GM19397 (cell line): ENCODE results near the gene ZSCAN22.

Experiments
- ATAC-seq: cut with Tn5 transposase; IDR thresholded peaks from one replicate; pipeline ENCODE4 v1.9.1; 2021; ENCODE audit warnings: mild to moderate bottlenecking, moderate library complexity; ENCODE audit not compliant: unreplicated experiment

The ZSCAN22 gene

DNA sequence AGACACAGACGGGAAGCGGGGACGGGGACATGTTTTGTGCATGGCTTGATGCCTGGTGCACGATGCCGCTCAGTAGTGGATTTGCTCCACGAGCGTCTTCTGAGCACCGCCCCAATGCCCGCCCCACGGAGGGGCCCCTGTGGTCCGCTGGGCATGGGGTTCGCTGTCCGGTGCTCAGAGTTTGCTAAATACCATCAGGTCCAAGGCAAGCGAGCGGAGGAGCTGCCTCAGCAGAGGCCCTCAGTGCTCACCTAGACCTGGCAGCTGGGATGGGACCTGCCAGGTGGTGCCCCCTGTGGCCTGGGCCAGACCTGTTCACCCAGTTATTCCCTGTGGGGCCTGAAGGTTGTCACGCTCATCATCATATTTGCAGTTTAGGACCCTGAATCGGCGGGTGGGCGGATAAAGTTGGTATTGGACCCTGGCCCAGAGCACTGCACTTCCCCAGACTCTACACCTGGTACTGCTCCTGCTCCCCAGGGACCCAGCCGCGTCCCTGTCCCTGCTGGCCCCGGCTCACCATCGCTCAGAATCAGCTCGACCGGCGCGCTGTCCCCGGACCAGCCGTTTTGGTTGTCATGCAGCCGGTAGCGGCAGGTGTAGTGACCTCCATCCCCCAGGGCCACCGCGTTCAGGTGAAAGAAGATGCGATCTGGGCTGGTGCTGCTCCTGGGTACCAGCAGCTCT lies 24.2 kb downstream of the ZSCAN22 start:
- no peak for ATAC-seq

DNA sequence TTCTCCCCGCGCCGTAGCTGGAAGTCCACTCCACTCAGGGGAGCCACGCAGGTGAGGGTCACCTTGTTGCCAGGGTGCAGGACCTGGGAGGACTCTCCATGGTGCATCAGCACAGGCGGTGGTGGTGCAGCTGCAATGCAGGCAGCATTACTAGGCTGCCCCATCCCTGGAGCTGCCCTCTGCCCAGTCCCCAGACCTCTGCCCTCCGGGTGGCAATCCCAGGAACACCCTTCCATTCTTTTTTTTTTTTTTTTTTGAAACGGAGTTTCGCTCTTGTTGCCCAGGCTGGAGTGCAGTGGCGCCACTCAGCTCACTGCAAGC lies 24.7 kb downstream of the ZSCAN22 start:
- no peak for ATAC-seq

DNA sequence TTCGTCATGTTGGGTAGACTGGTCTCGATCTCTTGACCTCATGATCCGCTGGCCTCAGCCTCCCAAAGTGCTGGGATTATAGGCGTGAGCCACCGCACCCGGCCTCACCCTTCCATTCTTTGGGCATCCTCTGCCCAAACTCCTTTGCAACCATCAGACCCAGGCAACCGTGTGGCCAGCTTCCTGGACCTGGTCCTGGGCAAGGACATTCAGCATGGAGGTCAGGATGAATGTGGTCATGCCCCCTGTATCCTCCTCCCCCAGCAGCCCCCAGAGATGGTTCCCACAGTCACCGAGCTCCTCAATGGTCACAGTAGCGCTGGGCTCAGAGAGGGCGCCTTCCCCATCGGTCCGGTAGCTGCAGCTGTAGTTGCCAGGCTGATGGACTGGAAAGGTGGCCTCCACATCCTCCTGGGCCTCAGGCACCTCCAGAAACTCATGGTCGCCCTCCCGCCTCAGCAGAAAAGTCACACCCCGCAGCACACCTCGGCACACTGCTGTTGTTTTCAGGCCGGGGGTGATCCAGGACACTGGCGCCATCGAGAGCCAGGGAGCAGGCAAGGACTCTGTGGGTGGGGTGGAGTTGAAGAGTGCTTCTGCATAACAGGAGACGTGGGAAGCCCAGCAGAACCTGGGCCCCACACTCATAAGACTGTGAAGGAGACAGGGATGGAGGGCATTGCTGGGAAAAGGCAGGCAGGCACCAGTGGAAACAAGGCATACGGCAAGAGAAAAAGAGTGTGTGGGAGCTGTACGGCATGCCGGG lies 25.4 kb downstream of the ZSCAN22 start:
- no peak for ATAC-seq

DNA sequence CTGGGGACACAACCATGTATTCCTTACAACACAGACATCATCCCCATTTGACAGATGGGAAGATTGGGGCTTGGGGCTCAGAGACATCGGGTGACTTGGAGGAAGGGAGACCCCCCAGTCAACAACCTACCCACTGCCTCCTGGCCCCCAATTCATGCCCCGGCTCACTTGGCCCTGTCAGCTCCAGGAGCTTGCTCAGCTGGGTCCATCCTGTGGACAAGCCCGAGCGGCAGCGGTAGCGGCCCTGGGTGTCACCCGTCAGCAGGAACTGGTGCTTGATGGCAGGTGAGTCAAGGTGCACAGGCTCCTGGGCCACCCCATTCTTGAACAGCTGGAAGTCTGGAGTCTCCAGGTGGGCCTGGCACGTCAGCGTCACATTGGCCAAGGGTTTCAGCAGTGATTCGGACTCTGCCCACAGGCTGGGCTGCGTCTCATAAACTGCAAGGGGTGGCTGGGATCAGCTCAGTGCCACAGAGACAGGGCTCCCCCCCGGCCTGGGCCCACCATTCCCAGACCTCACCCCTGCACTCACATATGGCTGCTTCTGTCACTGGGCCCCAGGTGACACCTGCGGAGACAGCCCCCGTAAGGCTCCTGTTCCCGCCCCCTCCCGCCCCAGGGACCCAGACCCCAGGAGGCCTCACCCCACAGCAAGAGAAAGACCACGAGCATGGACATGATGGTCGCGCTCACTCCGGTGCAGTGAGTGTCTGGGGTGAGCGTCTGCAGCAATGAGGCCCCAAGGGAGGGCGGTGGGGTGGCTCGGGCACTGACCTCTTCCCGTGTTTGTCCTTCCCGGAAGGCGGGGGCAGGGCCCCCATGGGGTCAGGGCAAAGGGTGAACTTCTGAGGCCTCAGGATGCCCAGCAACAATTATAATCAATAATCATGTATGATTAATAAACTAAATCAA lies 26.2 kb downstream of the ZSCAN22 start, which contains the start of gene A1BG:
Gene A1BG (minus strand): TSS at position 733 of the 912 bp plus-strand sequence. CDS start 55 bp downstream, at position 678.
- ATAC-seq: no peak

GRCh38 chr19:58353717-58354477 lies 27.1 kb downstream of the ZSCAN22 start:
- ATAC-seq: no peak

DNA sequence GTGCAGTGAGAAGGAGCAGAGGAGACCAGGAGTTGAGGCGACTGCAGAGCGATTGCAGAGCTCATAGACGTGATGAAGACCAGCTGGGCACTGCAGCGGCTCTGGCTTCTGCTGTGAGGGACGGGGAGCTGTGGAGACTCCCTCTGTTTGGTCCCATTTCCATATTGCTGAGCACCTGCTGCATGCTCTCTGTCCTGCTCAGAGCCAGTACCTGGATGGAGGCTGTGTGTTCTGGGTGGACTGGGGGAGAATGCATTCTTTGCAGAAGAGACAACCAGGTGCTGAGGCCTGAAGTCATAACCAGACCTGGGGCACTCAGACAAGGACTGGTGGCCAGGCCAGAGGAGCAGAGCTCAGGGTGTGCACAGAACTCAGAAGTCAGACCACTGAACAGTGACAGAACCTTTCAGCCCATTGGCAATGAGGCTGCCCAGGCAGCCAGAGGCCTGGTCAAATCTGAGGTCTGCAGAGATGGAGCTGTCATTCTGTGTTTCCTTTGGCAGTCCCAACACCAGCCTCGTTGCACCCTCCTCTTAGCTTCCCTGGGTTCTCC lies 27.8 kb downstream of the ZSCAN22 start:
- ATAC-seq: no peak

GRCh38 chr19:58355215-58355796 lies 28.5 kb downstream of the ZSCAN22 start:
- ATAC-seq: no peak

DNA sequence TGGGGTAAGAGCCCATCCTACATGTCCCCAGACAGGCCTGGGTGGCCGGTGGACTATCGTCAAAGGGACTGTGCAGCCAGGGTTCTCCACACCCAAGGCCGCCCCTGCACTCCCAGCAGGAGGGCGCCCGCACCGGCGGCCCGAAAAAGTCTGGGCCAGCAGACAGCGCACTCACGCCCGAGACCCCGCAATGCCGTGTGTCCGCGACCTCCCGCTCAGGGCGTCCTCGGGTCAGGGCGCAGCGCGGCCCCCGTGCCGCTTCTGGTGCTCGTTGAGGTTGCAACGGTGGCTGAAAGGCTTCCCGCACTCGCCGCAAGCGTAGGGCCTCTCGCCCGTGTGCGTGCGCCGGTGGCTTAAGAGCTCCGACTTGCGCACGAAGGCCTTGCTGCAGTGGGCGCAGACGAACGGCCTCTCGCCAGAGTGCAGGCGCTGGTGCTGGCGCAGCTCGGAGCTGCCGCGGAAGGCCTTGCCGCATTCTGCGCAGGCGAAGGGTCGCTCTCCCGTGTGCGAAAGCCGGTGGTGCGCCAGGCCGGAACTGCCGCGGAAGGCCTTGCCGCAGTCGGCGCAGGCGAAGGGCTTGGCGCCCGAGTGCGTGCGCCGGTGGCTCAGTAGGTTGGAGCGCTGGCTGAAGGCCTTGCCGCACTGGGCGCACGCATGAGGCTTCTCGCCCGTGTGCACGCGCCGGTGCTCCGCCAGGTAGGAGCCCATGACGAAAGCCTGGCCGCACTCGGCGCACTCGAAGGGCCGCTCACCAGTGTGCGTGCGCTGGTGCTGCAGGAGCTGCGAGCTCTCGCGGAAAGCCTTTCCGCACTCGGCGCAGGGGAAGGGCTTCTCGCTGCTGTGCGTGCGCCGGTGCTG lies 29.3 kb downstream of the ZSCAN22 start:
- ATAC-seq: no peak

DNA sequence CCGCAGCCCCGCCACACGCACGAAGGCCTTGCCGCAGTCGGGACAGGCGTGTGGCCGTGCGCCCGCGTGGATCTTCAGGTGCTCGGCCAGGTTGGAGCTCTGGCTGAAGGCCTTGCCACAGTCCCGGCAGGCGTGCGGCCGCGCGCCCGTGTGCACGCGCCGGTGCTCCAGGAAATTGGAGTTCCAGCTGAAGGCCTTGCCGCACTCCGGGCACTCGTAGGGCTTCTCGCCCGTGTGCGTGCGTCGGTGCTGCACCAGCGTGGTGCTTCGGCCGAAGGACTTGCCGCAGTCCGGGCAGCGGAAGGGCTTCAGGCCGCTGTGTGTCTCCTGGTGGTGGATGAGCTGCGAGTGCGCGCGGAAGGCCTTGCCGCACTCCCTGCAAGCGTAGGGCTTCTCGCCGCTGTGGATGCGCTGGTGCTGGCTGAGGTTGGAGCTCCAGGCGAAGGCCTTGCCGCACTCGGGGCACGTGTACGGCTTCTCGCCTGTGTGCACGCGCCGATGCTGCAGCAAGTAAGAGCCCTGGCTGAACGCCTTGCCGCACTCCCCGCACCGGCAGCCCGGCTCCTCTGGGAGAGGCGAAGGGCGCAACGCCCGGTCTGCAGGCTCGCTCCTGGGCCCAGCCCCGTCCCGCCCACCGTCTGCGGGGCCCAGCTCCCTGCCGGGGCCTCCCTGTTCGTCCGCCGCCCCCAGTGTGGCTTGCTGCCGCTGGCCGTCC lies 30.1 kb downstream of the ZSCAN22 start:
- no peak for ATAC-seq

DNA sequence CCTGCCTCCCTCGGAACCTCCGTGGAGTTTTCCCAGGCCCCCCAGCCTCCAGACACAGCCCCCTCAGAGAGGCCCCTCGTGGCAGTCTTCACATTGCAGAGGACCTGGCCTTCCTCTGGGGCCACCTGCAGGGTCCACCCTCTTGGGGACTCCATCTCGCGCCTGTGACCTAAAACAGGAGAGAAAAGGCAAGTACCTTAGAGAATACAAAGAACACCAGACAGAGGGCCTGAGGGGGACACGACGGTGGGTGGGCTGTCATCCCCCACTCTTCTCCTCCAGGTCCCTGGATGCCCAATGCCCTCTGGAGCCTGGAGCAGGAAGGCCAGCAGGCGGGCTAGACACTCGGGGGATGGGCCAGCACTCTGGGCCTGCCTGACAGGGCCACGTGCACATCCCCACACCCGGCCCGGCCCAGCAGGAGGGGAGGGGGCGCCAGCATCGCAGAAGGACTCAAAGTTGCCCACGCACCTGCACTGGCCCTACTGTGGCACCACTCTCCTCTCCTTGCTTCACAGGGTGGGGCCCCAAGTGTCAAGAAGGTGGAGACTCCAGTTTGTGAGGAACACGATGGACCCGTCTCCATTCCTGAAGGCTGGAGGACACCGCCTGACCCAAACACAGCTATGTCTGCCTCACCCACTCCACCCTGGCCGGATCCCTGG lies 30.8 kb downstream of the ZSCAN22 start:
- ATAC-seq: no peak

DNA sequence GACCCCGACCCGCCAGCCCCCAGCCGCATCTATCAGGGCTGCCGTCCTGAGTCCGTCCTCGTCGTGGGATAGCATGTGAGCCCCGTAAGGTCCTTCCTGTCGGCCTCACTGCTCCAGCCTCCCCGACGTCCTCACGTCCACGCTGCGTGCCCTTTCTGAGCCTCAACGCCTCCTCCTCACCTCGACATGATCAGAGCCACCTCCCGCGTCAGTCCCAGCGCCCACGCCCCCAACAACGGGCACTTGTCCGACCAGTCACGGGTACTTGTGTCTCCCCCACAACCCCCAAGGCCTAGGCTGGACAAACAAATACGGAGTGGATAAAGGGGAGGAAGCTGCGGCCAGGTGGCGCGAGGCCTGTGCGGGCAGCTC lies 35.1 kb downstream of the ZSCAN22 start:
- ATAC-seq: peak; percentile 1

DNA sequence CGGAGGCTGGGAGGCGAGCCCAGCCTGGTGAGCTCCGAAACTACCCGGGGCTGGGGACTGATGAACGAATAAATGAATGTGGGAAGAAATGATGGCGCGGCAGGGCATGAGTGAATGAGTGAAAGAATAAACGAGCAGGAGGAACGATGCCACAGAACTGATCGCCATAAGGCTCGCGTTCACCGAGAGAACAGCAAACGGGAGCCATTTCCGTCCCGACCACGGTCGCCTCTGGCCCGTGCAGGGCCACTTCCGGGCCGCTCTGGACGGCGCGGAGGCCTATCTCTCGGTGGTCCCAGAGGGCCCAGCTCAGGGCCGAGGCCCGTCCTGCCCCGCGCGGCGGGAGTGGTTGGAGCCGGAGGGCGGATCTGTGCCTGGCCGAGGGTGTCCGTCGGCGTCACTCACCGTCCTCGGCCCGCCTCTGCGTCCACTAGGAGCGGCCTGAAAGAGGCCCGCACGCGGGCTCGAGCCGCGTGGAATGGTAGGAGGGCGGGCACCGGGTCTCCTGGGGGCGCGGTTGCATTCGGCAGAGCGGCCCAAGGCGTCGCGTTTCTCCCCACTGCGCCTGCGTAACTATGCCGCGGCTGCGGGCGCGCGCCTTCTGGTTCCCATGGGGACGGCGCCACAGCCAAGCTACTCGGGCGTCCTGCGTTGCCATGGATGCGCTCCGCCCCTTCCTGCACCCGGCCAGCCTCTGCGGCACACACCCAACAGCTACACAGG lies 35.6 kb downstream of the ZSCAN22 start, which contains the start of gene ZNF497:
Gene ZNF497 (minus strand): TSS at position 480 of the 723 bp plus-strand sequence. CDS start 5,116 bp downstream, outside the sequence.
- ATAC-seq: peak; percentile 89

DNA sequence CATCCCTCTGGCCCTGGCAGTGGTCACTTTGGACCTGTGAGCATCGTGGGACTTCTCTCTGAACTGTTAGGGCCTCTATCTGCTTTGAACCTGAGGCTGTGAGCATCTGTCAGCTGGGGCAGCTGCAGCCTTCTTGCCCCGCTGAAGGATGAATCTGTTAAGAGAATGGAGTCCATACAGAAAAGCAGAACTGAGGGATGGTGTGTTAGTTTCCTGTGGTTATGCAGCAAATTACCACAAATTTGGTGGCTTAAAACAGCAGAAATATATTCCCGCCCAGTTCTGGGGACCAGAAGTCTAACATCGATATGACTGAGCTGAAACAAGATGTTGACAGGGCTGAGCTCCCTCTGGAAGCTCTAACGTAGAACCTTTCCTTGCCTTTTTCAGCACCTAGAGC lies 37.4 kb downstream of the ZSCAN22 start:
- no peak for ATAC-seq

GRCh38 chr19:58366585-58367430 lies 40.0 kb downstream of the ZSCAN22 start:
- ATAC-seq: no peak

DNA sequence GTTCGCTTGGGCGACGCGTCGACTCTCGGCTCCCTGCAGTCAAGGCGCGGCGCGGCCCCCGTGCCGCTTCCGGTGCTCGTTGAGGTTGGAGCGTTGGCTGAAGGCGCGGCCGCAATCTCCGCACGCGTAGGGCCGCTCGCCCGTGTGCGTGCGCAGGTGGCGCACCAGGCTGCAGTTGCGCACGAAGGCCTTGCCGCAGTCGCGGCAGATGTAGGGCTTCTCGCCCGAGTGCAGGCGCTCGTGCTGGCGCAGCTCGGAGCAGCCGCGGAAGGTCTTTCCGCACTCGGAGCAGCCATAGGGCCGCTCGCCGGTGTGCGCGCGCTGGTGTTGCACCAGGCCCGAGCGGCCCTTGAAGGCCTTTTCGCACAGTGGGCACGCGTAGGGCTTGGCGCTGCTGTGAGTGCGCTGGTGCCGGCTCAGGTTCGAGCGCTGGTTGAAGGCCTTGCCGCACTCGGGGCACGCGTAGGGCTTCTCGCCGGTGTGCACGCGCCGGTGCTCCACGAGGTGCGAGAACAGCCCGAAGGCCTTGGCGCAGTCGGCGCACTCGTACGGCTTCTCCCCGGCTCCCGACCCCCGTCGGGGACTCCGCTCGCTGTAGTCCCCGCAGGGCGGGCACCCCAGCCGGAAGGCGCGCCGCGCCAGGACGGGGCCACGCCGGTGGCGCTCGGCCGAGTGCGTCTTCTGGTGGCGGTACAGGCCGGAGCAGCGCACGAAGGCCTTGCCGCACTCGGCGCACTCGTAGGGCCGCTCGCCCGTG lies 41.1 kb downstream of the ZSCAN22 start:
- ATAC-seq: no peak
